Measurements from ENCODE around the gene LDB3.

The LDB3 gene

DNA sequence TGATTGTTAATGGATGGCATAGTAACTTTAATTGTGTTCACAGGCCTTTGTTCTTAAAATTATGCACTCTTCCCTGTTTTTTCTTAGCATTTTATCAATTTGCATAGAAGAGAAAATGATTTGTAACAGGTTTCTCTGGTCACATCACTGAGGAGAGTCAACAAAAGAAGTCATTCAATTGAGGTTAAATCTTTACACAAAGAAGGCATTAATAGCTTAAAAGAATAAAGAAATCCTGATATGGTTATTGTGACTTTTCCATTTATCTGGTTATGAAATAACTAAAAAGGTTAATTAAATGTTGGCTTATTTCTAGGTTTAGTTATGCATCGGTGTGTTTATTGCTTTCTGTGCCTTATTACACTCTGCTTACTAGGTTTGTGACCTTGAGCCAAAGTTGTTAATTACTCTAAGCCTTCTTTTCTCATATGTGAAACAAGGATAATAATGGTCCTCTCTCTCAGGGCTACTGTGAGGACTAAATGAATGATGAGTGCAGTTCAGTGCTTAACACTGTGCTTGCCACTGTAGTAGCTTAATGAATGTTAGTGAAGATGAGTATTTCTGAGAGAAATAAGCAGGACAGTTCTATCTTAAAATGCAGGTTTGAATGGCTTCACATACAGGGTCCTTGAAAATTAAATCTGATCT, 100.2 kb downstream of the LDB3 start:
- no peak for DNase-seq (ENCODE audit: low spot score)

- no peak for DNase-seq (ENCODE audit: low spot score)
These were observed 101.7 kb downstream of the LDB3 start for GRCh38 chr10:86769991-86770390.

DNA sequence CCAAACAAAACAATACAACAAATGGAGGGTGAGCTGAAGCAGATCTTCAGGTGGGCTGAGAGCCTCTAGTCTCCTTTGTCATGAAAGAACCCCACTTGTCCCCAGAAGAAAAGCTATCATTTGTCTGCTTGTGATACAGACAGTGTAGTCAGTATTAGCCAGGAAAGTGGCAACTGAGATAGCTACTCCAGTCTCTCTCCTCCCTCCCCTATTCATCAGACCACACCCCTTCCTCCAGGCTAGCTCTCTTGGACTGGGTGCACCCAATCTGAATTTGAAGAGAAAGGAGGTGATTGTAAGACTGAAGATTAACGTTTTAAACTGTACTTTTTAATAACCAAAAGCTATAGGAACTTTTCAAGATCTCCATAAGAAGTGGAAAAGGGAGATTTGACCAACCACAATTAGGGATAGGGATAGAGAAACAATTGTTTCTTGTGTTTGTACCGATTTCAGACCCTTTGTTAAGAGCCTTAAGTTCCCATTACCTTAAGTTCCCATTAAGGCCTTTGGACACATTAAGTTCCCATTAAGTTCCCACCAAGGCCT, 102.2 kb downstream of the LDB3 start:
- DNase-seq (ENCODE audit: low spot score), result no peak

DNA sequence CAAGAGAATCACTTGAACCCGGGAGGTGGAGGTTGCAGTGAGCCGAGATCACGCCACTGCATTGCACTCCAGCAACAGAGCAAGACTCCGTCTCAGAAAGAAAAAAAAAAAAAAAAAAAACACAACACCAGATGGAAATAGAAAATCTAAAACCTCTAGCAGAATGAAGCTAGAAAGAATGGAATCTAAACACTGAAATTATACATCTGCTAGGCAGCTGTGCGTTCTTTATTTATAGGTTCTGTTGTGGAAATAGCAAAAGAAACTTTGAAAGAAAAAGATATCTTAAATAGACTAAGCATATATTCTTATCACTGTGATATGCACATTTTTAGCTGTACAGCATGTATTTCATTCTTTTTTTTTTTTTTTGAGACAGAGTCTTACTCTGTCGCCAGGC, 105.2 kb downstream of the LDB3 start:
- DNase-seq (ENCODE audit: low spot score), result no peak

DNA sequence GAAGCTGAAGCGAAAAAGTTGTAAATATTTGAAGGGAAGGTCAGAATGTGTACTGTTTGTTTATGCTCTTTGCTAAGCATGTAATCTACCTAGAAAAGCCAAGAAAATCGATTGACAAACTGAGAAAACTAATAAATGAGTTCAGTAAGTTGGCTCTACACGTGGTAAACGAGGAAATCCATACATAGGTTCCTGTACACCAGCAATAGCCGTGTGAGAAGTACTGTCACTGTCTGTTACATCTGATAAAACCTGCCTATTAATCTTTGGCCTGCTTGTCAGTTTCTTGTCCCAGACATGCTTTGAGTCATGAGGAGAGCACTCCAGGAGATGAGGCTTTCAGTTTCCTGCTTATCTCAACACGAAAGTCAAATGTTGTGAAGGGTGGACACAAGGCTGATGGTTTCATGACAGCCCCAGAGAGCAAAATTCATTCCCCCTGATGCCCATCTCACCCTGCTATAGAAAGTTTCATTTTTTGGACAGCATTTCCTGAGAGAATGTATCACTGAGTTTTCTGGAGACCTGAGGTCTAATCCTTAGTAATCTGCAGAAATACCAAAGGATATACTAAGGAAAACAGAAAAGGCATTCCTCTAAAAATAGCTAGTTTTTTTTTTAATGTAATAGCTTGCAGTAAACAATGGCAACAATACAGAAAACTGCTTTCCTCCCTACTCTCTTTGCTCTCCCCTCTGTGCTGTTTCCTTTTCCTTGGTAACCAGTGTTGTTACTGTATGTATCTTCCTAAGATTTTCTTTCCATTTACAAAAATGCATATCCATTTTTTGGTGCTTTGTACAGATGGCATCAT, 107.0 kb downstream of the LDB3 start:
- DNase-seq (ENCODE audit: low spot score), result no peak

- DNase-seq (ENCODE audit: low spot score), result no peak
These were observed 107.5 kb downstream of the LDB3 start for GRCh38 chr10:86775870-86776180.

GRCh38 chr10:86779220-86780017, 111.1 kb downstream of the LDB3 start:
- no peak for DNase-seq (ENCODE audit: low spot score)

- DNase-seq (ENCODE audit: low spot score), result no peak
These were observed 114.5 kb downstream of the LDB3 start for GRCh38 chr10:86782701-86783418.

GRCh38 chr10:86785037-86785436, 116.7 kb downstream of the LDB3 start:
- no peak for DNase-seq (ENCODE audit: low spot score)
